Prostate gland (tissue), 2 donors: ENCODE measurements around the gene TSNAX.

Source experiments
- POLR2A ChIP-seq: fragments of 450-650 bp; IDR thresholded peaks from one replicate; pipeline ENCODE4 v1.6.1; 2016; ENCODE audit warnings: antibody characterized with exemption, mild to moderate bottlenecking
- TF ChIP-seq, protein P1 (sequence below), 4 experiments: fragments of 200-600 bp in 2 of 4; fragments of 450-650 bp in 2 of 4; sonication (generic) in 2 of 4; IDR thresholded peaks; 1 replicate in 3 of 4; 2 replicates in 1 of 4; pipeline ENCODE4 v1.5.1; 2016 to 2019; ENCODE audit warnings: antibody characterized with exemption in 4 of 4, mild to moderate bottlenecking in 2 of 4, moderate library complexity in 2 of 4

DNA sequence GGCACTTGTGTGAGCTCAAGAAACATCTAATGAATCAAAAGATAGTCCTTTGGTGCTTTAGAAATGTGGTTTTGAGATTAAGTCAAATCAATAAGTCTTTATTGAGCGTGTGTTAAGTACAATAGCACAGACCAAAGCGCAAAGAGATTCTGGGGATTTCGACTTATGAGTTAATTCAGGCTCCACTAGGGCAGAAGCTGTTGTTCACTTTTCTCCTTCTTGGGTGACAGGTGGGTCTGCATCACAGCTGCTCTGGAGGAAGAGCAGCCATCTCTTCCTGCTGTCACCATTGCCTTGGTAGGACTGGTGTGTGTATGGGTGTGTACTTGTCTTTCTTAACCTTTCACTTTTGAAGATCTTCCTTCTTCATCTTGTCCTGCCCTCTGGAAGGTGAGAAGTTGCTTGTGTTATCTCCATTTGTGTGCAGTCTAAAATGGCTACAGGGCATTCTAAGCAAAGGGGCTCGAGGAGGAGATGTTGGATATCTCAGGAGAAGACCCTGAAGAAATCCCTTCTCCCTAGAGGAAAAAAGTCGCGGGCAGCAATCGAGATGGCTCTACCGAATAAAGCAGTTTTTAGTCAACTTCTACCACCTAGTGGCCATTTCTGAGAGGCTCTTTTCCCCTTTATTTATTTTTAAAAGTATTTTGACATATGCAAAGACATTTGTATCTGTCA, 75.3 kb downstream of the TSNAX start:
- TF ChIP-seq, protein P1, sequence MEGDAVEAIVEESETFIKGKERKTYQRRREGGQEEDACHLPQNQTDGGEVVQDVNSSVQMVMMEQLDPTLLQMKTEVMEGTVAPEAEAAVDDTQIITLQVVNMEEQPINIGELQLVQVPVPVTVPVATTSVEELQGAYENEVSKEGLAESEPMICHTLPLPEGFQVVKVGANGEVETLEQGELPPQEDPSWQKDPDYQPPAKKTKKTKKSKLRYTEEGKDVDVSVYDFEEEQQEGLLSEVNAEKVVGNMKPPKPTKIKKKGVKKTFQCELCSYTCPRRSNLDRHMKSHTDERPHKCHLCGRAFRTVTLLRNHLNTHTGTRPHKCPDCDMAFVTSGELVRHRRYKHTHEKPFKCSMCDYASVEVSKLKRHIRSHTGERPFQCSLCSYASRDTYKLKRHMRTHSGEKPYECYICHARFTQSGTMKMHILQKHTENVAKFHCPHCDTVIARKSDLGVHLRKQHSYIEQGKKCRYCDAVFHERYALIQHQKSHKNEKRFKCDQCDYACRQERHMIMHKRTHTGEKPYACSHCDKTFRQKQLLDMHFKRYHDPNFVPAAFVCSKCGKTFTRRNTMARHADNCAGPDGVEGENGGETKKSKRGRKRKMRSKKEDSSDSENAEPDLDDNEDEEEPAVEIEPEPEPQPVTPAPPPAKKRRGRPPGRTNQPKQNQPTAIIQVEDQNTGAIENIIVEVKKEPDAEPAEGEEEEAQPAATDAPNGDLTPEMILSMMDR (IDR thresholded peaks at IDR 0.05): peak; percentile 40 to 79 (median 74)
- no peak for TF ChIP-seq POLR2A
